GM12892 (cell line): Measurements from ENCODE around the gene ZNF480.

ENCODE experiments used
- POLR2A ChIP-seq: IDR thresholded peaks from 2 replicates; pipeline ENCODE4 v1.6.1; 2011; ENCODE audit warnings: low read depth, low read length, control low read depth
- POLR2AphosphoS5 ChIP-seq: IDR thresholded peaks from 2 replicates; pipeline ENCODE4 v1.6.1; 2011; ENCODE audit warnings: low read depth, low read length, control low read depth

DNA sequence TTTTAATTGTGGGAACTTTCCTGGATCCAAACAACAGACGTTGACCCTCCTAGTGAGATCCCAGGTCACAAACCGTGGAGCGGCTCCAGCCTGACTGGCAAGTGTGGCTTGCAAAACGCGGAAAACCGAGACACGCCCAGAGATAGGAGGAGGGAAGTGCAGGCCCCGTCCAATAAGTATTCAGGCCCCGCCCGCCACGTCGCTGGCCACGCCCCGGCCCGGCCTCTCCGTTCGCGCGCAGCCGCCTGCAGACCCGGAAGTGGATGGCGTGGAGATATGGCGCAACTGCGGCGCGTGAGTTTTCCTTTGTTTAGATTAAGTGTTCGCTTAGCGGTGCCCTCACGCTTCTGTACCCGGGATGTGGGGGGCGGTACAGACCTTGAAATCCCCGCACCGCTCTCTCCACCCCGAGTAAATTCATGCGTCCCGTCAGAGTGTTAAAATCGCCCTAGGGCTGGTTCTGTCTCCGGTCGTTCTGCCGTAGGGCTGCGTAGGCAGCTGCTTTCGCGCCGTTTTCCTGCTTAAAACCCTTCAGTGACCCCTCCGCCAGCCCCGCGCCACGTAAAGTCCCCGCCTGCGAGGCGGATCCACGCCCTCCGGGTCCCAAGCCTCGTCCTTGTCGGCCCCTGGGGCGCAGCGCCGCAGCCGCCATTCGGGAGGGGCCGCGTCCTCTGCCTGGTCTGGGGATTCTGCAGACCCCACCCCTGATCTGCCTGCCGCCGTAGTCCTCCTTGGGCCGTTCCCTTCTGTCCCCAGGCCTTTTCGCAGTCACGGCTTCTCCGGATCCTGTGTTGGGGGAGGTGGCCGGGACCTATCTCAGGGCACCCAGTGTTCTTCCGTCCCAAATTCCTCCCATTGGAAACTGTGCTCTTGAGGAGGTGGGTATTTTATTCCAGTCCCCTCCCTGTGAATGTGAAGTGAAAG lies 27.4 kb upstream of the ZNF480 start, which contains the start of gene ZNF766:
- TF ChIP-seq POLR2A (peak; percentile 92), POLR2AphosphoS5 (peak; percentile 89)
